CD4-positive, alpha-beta T cell (primary cell): ENCODE measurements around the gene RNF133. TPM values are rescaled to one million over a fixed set of nuclear protein-coding genes. Genes with fewer than 3 reads are reported as not detected.

ENCODE experiments used
- ATAC-seq: fragments of 200-7000 bp; cut with Tn5 transposase; one replicate; pipeline ENCODE4 v1.10.0; 2022; ENCODE audit warnings: mild to moderate bottlenecking; ENCODE audit not compliant: poor library complexity
- CTCF ChIA-PET: fragments of 350-600 bp; sonication (Branson Sonifier 250); formaldehyde crosslinking; loops from one replicate; lab custom pipeline; 2021; ENCODE audit warnings: antibody characterized with exemption, inconsistent platforms; lab: Charles Lee
- POLR2A ChIA-PET: fragments of 350-600 bp; sonication (Branson Sonifier 250); formaldehyde crosslinking; loops from one replicate; lab custom pipeline; 2021; ENCODE audit warnings: antibody characterized with exemption, inconsistent platforms; lab: Charles Lee
- DNase-seq, 14 experiments: peaks; one replicate each; pipeline ENCODE4 v3.0.0-alpha.2; 2013 to 2020; ENCODE audit warnings: mixed read lengths in 2 of 14
- H3K27ac ChIP-seq, 2 donors: one replicate each; pipeline versions ENCODE4 v1.5.1 to v1.7.0; 2013; ENCODE audit warnings: low read length in 2 of 2, low read depth in 1 of 2, mild to moderate bottlenecking in 1 of 2
- H3K27me3 ChIP-seq, 2 experiments: 1 replicate in 1 of 2; 2 replicates in 1 of 2; pipeline versions ENCODE4 v1.6.1 to v1.7.0; 2013; ENCODE audit warnings: low read length in 2 of 2, control low read depth in 1 of 2, mild to moderate bottlenecking in 1 of 2, moderate library complexity in 1 of 2; ENCODE audit not compliant: insufficient read depth in 2 of 2, control insufficient read depth in 1 of 2
- H3K36me3 ChIP-seq: one replicate; pipeline ENCODE4 v1.6.1; 2013; ENCODE audit warnings: low read length, control low read depth; ENCODE audit not compliant: insufficient read depth
- H3K4me1 ChIP-seq: one replicate; pipeline ENCODE4 v1.6.1; 2013; ENCODE audit warnings: low read length, control low read depth; ENCODE audit not compliant: insufficient read depth
- H3K4me3 ChIP-seq: one replicate; pipeline ENCODE4 v1.5.1; 2013; ENCODE audit warnings: mild to moderate bottlenecking, low read length, moderate library complexity
- H3K9me3 ChIP-seq, 2 experiments: 1 replicate in 1 of 2; 2 replicates in 1 of 2; pipeline versions ENCODE4 v1.6.1 to v1.7.0; 2013; ENCODE audit warnings: low read length in 2 of 2, mild to moderate bottlenecking in 2 of 2, control low read depth in 1 of 2, moderate library complexity in 1 of 2; ENCODE audit not compliant: control insufficient read depth in 1 of 2, insufficient read depth in 1 of 2
- H3K27ac Mint-ChIP-seq: one replicate; pipeline ENCODE4 v1.8.0; 2020; ENCODE audit warnings: mixed read lengths
- H3K27me3 Mint-ChIP-seq: one replicate; pipeline ENCODE4 v1.8.0; 2021; ENCODE audit warnings: mixed read lengths
- H3K36me3 Mint-ChIP-seq: one replicate; pipeline ENCODE4 v1.8.0; 2021; ENCODE audit warnings: low read depth, mixed read lengths
- H3K4me1 Mint-ChIP-seq: one replicate; pipeline ENCODE4 v1.8.0; 2021; ENCODE audit warnings: low read depth, mixed read lengths
- H3K4me3 Mint-ChIP-seq: one replicate; pipeline ENCODE4 v1.8.0; 2020; ENCODE audit warnings: mild to moderate bottlenecking, mixed read lengths
- H3K9me3 Mint-ChIP-seq: one replicate; pipeline ENCODE4 v1.8.0; 2020; ENCODE audit warnings: mixed read lengths
- CTCF ChIP-seq: fragments of 200-600 bp; IDR thresholded peaks from one replicate; pipeline ENCODE4 v1.8.0; 2022; ENCODE audit warnings: antibody characterized with exemption, mild to moderate bottlenecking
- intact Hi-C, 2 experiments: fragments of 100-400 bp; cut with DNase I in 1 of 2; cut with micrococcal nuclease in 1 of 2; formaldehyde crosslinking; loops; one replicate each; pipeline versions ENCODE4 v1.15.1 to v1.9.0; 2023 to 2025; cut with DNase I, micrococcal nuclease
- total RNA-seq, 174 experiments: library from RNA in 2 of 174; stranded (reverse) in 2 of 174; gene quantifications; one replicate each; pipeline ENCODE4 v1.2.3 and lab custom pipeline; 2021 to 2026

Gene RNF133
- total RNA-seq, 2 experiments from 2014 or later, result not detected

GRCh38 chr7:122706836-122707235, 7.9 kb upstream of the RNF133 start:
- H3K36me3 Mint-ChIP-seq, result no peaks in the 10 kb centered on the region
- no peaks in the 10 kb centered on the region for H3K27me3 Mint-ChIP-seq
- ATAC-seq, result no peak
- ChIA-PET POLR2A (no interaction called here), CTCF (no interaction called here)
- no peak for DNase-seq
- no peaks in the 10 kb centered on the region for H3K36me3 ChIP-seq
- intact Hi-C loops, result no loop called here
- no peaks in the 10 kb centered on the region for H3K4me1 ChIP-seq
- no peaks in the 10 kb centered on the region for H3K9me3 ChIP-seq
- no peaks in the 10 kb centered on the region for H3K4me1 Mint-ChIP-seq
- peaks cover 6% of the 10 kb centered on the region for H3K9me3 Mint-ChIP-seq
- H3K4me3 ChIP-seq, result no peak overlapping the region
- TF ChIP-seq CTCF, result no peak
- no peak overlapping the region for H3K27ac ChIP-seq
- no peak overlapping the region for H3K27ac Mint-ChIP-seq
- H3K27me3 ChIP-seq, result no peaks in the 10 kb centered on the region
- H3K4me3 Mint-ChIP-seq, result no peak overlapping the region

- Mint-ChIP-seq H3K36me3 (no peaks in the 10 kb centered on the region), H3K27ac (no peak within 1 kb of the TSS), H3K4me3 (no peak within 1 kb of the TSS), H3K27me3 (no peaks in the 10 kb centered on the region), H3K4me1 (no peaks in the 10 kb centered on the region), H3K9me3 (peaks cover 11% of the 10 kb centered on the region)
- Histone ChIP-seq H3K4me3 (no peak within 1 kb of the TSS), H3K27me3 (no peaks in the 10 kb centered on the region), H3K36me3 (no peaks in the 10 kb centered on the region), H3K27ac (no peak within 1 kb of the TSS), H3K4me1 (no peaks in the 10 kb centered on the region), H3K9me3 (no peaks in the 10 kb centered on the region)
- POLR2A ChIA-PET, result no interaction called here
- ATAC-seq (no peak), DNase-seq (no peak)
- CTCF ChIA-PET, result no interaction called here
- intact Hi-C loops, result no loop called here
- TF ChIP-seq CTCF, result no peak
Measured at GRCh38 chr7:122702872-122703510, 4.1 kb upstream of the RNF133 start, which contains the start of gene RNF148. RNF148 (minus strand) TSS chr7:122702922; CDS start chr7:122702750, 172 bp downstream.

GRCh38 chr7:122695816-122696215, 3.1 kb downstream of the RNF133 start:
- Histone ChIP-seq H3K27me3 (no peaks in the 10 kb centered on the region), H3K4me1 (no peaks in the 10 kb centered on the region), H3K27ac (no peak overlapping the region), H3K9me3 (peaks cover 0 to 12% of the 10 kb centered on the region in 2 experiments), H3K36me3 (no peaks in the 10 kb centered on the region), H3K4me3 (no peak overlapping the region)
- H3K4me1 Mint-ChIP-seq, result no peaks in the 10 kb centered on the region
- ATAC-seq (no peak), DNase-seq (no peak)
- CTCF ChIA-PET, result no interaction called here
- H3K27me3 Mint-ChIP-seq, result no peaks in the 10 kb centered on the region
- intact Hi-C loops, result no loop called here
- no peak overlapping the region for H3K27ac Mint-ChIP-seq
- no peak overlapping the region for H3K4me3 Mint-ChIP-seq
- H3K36me3 Mint-ChIP-seq, result no peaks in the 10 kb centered on the region
- POLR2A ChIA-PET, result no interaction called here
- no peak for TF ChIP-seq CTCF
- peaks cover 11% of the 10 kb centered on the region for H3K9me3 Mint-ChIP-seq
